HFF-Myc (cell line): ENCODE measurements around the gene ADPRH.
"Not testable (repeated sequence)": the region's sequence is repeated elsewhere in the genome, so short reads cannot be mapped to it uniquely, and the experiment has no call there.

ENCODE experiments used
- DNase-seq: peaks from one replicate; pipeline ENCODE4 v3.0.0-alpha.2; 2011; ENCODE audit warnings: low read depth; ENCODE audit errors: extremely low read depth
- H3K4me3 ChIP-seq: replicated peaks from 2 replicates; pipeline ENCODE4 v1.5.1; 2011; ENCODE audit warnings: low read depth, mild to moderate bottlenecking, control low read depth, low read length
- CTCF ChIP-seq: IDR thresholded peaks from 2 replicates; pipeline ENCODE4 v1.5.1; 2012; ENCODE audit warnings: mild to moderate bottlenecking, low read depth, low read length, control low read depth; ENCODE audit errors: missing control alignments

The ADPRH gene

DNA sequence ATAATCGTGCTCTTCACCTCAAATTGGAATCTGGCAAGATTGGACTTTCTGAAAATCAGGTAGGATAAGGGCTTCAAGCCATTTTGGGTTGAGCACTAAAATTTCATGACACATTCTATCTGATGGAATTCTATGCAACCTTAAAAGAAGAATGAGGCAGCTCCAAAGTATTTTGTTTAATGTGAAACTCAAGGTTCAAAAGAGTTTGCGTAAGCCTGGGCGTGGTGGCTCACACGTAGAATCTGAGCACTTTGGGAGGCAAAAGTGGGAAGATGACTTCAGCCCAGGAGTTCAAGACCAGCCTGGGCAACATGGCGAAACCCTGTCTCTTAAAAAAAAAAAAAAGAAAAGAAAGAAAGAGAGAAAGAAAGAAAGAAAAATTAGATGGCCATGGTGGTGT, 14.8 kb downstream of the ADPRH start:
- H3K4me3 ChIP-seq = no peak overlapping the region
- no peak for DNase-seq
- TF ChIP-seq CTCF = no peak

GRCh38 chr3:119594929-119595328, 15.6 kb downstream of the ADPRH start:
- not testable (repeated sequence) for H3K4me3 ChIP-seq

DNA sequence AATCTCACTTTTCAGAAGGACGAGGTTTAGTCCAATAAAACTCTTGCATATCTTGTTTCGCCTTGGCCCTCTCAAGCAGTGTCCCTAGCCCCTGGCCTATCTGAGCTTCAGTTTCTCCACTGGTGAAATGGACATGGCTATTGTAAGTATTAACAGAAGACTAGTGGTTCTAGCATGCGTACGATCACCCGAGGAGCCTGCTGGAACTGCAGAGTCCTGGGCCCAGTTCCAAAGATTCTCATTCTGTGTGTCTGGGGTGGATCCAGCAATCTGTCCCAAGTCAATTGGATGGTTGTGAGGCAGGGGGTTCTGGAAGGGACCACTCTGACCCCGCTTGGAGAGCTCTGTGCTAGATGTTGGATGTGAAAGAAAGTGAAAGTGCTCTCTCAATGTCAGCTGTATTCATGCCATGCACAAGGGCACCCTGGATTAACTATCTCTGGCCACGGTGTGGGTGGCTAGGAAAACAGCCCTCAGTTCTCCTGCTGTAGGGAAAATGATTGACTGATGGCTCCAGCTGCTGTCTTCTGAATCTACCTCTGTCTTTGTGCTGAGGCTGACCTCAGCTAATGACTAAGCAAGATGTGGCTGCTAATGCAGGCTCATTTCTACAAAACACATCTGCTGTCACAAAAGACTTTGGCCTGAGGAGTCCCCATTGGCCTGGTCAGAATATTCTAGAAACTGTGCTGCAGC, 16.5 kb downstream of the ADPRH start:
- no peak for DNase-seq
- no peak for TF ChIP-seq CTCF
- no peak overlapping the region for H3K4me3 ChIP-seq

More at GRCh38 chr3:119594929-119595328, 15.6 kb downstream of the ADPRH start:
- DNase-seq = not testable (repeated sequence)

GRCh38 chr3:119596398-119596797, 17.1 kb downstream of the ADPRH start:
- DNase-seq = no peak
- no peak overlapping the region for H3K4me3 ChIP-seq
- no peak for TF ChIP-seq CTCF

GRCh38 chr3:119597548-119598288, 18.4 kb downstream of the ADPRH start, which contains the start of gene PLA1A:
TSS of gene PLA1A (plus strand) at chr3:119597885. CDS start at chr3:119597914, 29 bp downstream.
- H3K4me3 ChIP-seq = no peak within 1 kb of the TSS
- no peak for TF ChIP-seq CTCF
- no peak for DNase-seq

DNA sequence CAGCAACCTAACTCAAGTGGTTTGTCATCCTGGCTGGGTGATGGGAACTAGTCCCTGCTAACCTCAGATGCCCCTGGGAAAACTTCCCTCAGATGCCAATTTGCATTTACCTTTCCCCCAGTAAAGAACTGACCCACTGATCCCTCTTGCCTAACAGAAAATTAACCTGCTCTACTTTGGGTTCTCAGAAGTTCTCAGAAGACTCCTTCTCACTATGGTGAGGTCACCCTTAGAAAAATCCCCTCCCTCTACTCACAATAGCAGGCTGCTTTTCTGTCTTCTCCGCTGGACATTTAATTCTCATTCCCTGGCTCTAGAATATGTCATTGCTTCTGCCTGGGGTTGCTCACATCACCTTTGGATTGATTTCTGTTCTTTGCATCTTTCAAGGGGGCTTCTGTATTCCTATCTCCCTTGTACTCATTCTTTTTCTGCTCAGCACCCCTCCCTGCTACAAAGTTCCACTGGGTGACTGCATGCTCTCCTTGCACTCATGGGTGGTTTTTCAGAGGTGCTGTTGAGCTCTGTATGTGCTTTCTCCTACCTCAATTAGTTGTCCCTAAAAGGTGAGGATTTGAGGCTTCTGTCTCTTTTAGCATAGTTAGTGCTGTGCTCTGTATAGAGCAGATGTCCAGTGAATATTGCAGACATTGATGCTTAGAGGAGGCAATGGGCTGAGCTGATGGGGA, 19.3 kb downstream of the ADPRH start:
- no peak for DNase-seq
- H3K4me3 ChIP-seq = no peak overlapping the region
- TF ChIP-seq CTCF = no peak
